Caco-2 (cell line): ENCODE data around the gene RAD51B. TPM values are rescaled to one million over a fixed set of nuclear protein-coding genes. Genes with fewer than 3 reads are reported as not detected.

Experiments used
- BruUV-seq: library from RNA; stranded (reverse); fragments of 400-500 nt; replicated peaks from 2 replicates; lab custom pipeline; 2021; lab: Mats Ljungman, UMichigan
- CTCF ChIA-PET: fragments of 300-600 bp; sonication (Branson Sonifier 250); formaldehyde crosslinking; loops from one replicate; lab custom pipeline; 2022; ENCODE audit warnings: antibody characterized with exemption; lab: Charles Lee
- POLR2A ChIA-PET: fragments of 300-600 bp; sonication (Branson Sonifier 250); formaldehyde crosslinking; loops from one replicate; lab custom pipeline; 2022; ENCODE audit warnings: antibody characterized with exemption; lab: Charles Lee
- DNase-seq, 2 experiments: peaks; one replicate each; pipeline versions ENCODE4 v3.0.0 to v3.0.0-alpha.2; 2020 to 2022
- H3K27me3 ChIP-seq: replicated peaks from 2 replicates; pipeline ENCODE4 v1.6.0; 2011; ENCODE audit warnings: low read length; ENCODE audit not compliant: control insufficient read depth, insufficient read depth
- H3K36me3 ChIP-seq: 2 replicates; pipeline ENCODE4 v1.5.1; 2011; ENCODE audit warnings: low read length; ENCODE audit not compliant: control insufficient read depth, insufficient read depth
- H3K4me1 ChIP-seq: fragments of 250-450 bp; sonication (Bioruptor Pico); 2 replicates; pipeline ENCODE4 v1.5.1; 2020; ENCODE audit warnings: mild to moderate bottlenecking
- H3K4me3 ChIP-seq: 2 replicates; pipeline ENCODE4 v1.5.1; 2011; ENCODE audit warnings: low read depth, mild to moderate bottlenecking, control low read depth, low read length
- H3K9me3 ChIP-seq: fragments of 250-450 bp; sonication (Bioruptor Pico); 2 replicates; pipeline ENCODE4 v1.5.1; 2020; ENCODE audit warnings: mild to moderate bottlenecking, moderate library complexity
- H3K27ac Mint-ChIP-seq: one replicate; pipeline ENCODE4 v1.8.0; 2022; ENCODE audit warnings: mixed read lengths; ENCODE audit not compliant: unreplicated experiment
- H3K27me3 Mint-ChIP-seq: one replicate; pipeline ENCODE4 v1.8.0; 2022; ENCODE audit warnings: mixed read lengths; ENCODE audit not compliant: insufficient read depth, unreplicated experiment
- H3K36me3 Mint-ChIP-seq: one replicate; pipeline ENCODE4 v1.8.0; 2022; ENCODE audit warnings: mild to moderate bottlenecking, mixed read lengths; ENCODE audit not compliant: insufficient read depth, unreplicated experiment
- H3K4me1 Mint-ChIP-seq: one replicate; pipeline ENCODE4 v1.8.0; 2022; ENCODE audit warnings: low read depth, mixed read lengths; ENCODE audit not compliant: unreplicated experiment
- H3K4me3 Mint-ChIP-seq: one replicate; pipeline ENCODE4 v1.8.0; 2022; ENCODE audit warnings: mild to moderate bottlenecking, moderate library complexity, mixed read lengths; ENCODE audit not compliant: unreplicated experiment
- H3K9me3 Mint-ChIP-seq: one replicate; pipeline ENCODE4 v1.8.0; 2022; ENCODE audit warnings: mixed read lengths; ENCODE audit not compliant: unreplicated experiment
- CTCF ChIP-seq, 2 experiments: fragments of 200-600 bp in 1 of 2; IDR thresholded peaks; 1 replicate in 1 of 2; 2 replicates in 1 of 2; pipeline versions ENCODE4 v1.5.1 to v1.8.0; 2011 to 2022; ENCODE audit warnings: antibody characterized with exemption in 1 of 2, control low read depth in 1 of 2, inconsistent platforms in 1 of 2, low read depth in 1 of 2, low read length in 1 of 2, mild to moderate bottlenecking in 1 of 2, moderate library complexity in 1 of 2; ENCODE audit not compliant: insufficient read depth in 1 of 2, severe bottlenecking in 1 of 2, unreplicated experiment in 1 of 2
- intact Hi-C: fragments of 100-400 bp; cut with micrococcal nuclease; formaldehyde crosslinking; loops from one replicate; pipeline ENCODE4 v1.10.0; 2022; ENCODE audit not compliant: unreplicated experiment
- total RNA-seq: library from RNA; stranded (reverse); gene quantifications from 2 replicates; pipeline ENCODE4 v1.2.3, GENCODE V29; 2022

RAD51B gene
- total RNA-seq, 1 experiment from 2014 or later: 16.7 TPM

- Mint-ChIP-seq H3K36me3 (no peaks in the 10 kb centered on the region), H3K27me3 (no peaks in the 10 kb centered on the region), H3K4me3 (no peak overlapping the region), H3K4me1 (peaks cover 15% of the 10 kb centered on the region), H3K9me3 (no peaks in the 10 kb centered on the region), H3K27ac (no peak overlapping the region)
- H3K4me1 ChIP-seq: peaks cover 16% of the 10 kb centered on the region
- intact Hi-C loops: no loop called here
- CTCF ChIA-PET: no interaction called here
- BruUV-seq: no TSS peak
- TF ChIP-seq CTCF (IDR thresholded peaks at IDR 0.05; ENCODE audit: insufficient read depth in 1 of 2, low read depth in 1 of 2, low read length in 1 of 2, severe bottlenecking in 1 of 2, unreplicated experiment in 1 of 2): no peak
- H3K4me3 ChIP-seq: no peak overlapping the region
- DNase-seq: peak in 1 of 2 experiments; percentile 15
- POLR2A ChIA-PET: no interaction called here
- H3K9me3 ChIP-seq: no peaks in the 10 kb centered on the region
- H3K27me3 ChIP-seq: no peaks in the 10 kb centered on the region
- 0 out of 2 replicates have a peak, but pooled peaks cover 2% of the 10 kb centered on the region for H3K36me3 ChIP-seq
Observed at GRCh38 chr14:68312300-68312699, 492.7 kb downstream of the RAD51B start.

- H3K27me3 Mint-ChIP-seq: no peaks in the 10 kb centered on the region
- no peaks in the 10 kb centered on the region for H3K36me3 Mint-ChIP-seq
- Histone ChIP-seq H3K36me3 (0 out of 2 replicates have a peak, but pooled peaks cover 2% of the 10 kb centered on the region), H3K27me3 (no peaks in the 10 kb centered on the region), H3K4me1 (peaks cover 8% of the 10 kb centered on the region; the same call in 1 of the 2 replicates), H3K4me3 (no peak overlapping the region), H3K9me3 (no peaks in the 10 kb centered on the region)
- no peak overlapping the region for H3K4me3 Mint-ChIP-seq
- H3K4me1 Mint-ChIP-seq: peaks cover 8% of the 10 kb centered on the region
- no peaks in the 10 kb centered on the region for H3K9me3 Mint-ChIP-seq
- no peak for DNase-seq
- TF ChIP-seq CTCF (IDR thresholded peaks at IDR 0.05; ENCODE audit: insufficient read depth in 1 of 2, low read depth in 1 of 2, low read length in 1 of 2, severe bottlenecking in 1 of 2, unreplicated experiment in 1 of 2): no peak
- no peak overlapping the region for H3K27ac Mint-ChIP-seq
- intact Hi-C loops: no loop called here
- ChIA-PET POLR2A (no interaction called here), CTCF (no interaction called here)
- BruUV-seq: no TSS peak
Observed at GRCh38 chr14:68312884-68313610, 493.5 kb downstream of the RAD51B start.

GRCh38 chr14:68314642-68315041 is 495.1 kb downstream of the RAD51B start:
- 0 out of 2 replicates have a peak, but pooled peaks cover 2% of the 10 kb centered on the region for H3K36me3 ChIP-seq
- H3K27me3 ChIP-seq: no peaks in the 10 kb centered on the region
- Mint-ChIP-seq H3K27me3 (no peaks in the 10 kb centered on the region), H3K27ac (no peak overlapping the region), H3K9me3 (no peaks in the 10 kb centered on the region), H3K36me3 (no peaks in the 10 kb centered on the region), H3K4me3 (no peak overlapping the region), H3K4me1 (peaks cover 8% of the 10 kb centered on the region)
- no peaks in the 10 kb centered on the region for H3K9me3 ChIP-seq
- ChIA-PET POLR2A (no interaction called here), CTCF (no interaction called here)
- intact Hi-C loops: no loop called here
- BruUV-seq: no TSS peak
- no peak for TF ChIP-seq CTCF (IDR thresholded peaks at IDR 0.05; ENCODE audit: insufficient read depth in 1 of 2, low read depth in 1 of 2, low read length in 1 of 2, severe bottlenecking in 1 of 2, unreplicated experiment in 1 of 2)
- peaks cover 8% of the 10 kb centered on the region; the same call in 1 of the 2 replicates for H3K4me1 ChIP-seq
- no peak overlapping the region for H3K4me3 ChIP-seq
- no peak for DNase-seq
